Endothelial cell of umbilical vein (primary cell): ENCODE data around the gene KAZN. TPM values are rescaled to one million over a fixed set of nuclear protein-coding genes. Genes with fewer than 3 reads are reported as not detected.

Experiments used
- BruUV-seq: library from RNA; stranded (reverse); fragments of 400-500 nt; replicated peaks from 2 replicates; lab custom pipeline; 2021; lab: Mats Ljungman, UMichigan
- CTCF ChIA-PET: fragments of 300-600, 350-600 bp; sonication (Branson Sonifier 250); formaldehyde crosslinking; loops from one replicate; lab custom pipeline; 2021; ENCODE audit warnings: antibody characterized with exemption, inconsistent platforms; lab: Charles Lee
- POLR2A ChIA-PET: fragments of 300-600, 350-600 bp; sonication (Branson Sonifier 250); formaldehyde crosslinking; loops from one replicate; lab custom pipeline; 2021; ENCODE audit warnings: antibody characterized with exemption, inconsistent platforms; lab: Charles Lee
- DNase-seq: peaks from one replicate; pipeline ENCODE4 v3.0.0-alpha.2; 2011; ENCODE audit warnings: low read depth, low spot score
- FAIRE-seq: peaks from 2 replicates; lab custom pipeline; 2011; peaks lifted over from hg19 to GRCh38; lab: Jason Lieb, UNC
- H2AFZ ChIP-seq: 2 replicates; pipeline ENCODE4 v1.6.0; 2012; ENCODE audit warnings: low read depth, low read length, control low read depth, inconsistent platforms
- H3K27ac ChIP-seq: 2 replicates; pipeline ENCODE4 v1.5.1; 2011; ENCODE audit warnings: low read depth, mild to moderate bottlenecking, control low read depth, low read length, moderate library complexity; ENCODE audit not compliant: insufficient read depth
- H3K27me3 ChIP-seq, 2 experiments: 2 replicates each; pipeline versions ENCODE4 v1.6.0 to v1.6.1; 2011; ENCODE audit warnings: low read length in 2 of 2, mixed read lengths in 1 of 2; ENCODE audit not compliant: control insufficient read depth in 2 of 2, insufficient read depth in 2 of 2
- H3K36me3 ChIP-seq, 2 experiments: 2 replicates in 1 of 2; 3 replicates in 1 of 2; pipeline ENCODE4 v1.5.1; 2011; ENCODE audit warnings: low read length in 2 of 2, mild to moderate bottlenecking in 1 of 2, moderate library complexity in 1 of 2; ENCODE audit not compliant: control insufficient read depth in 2 of 2, insufficient read depth in 2 of 2; ENCODE audit errors: extremely low read depth in 1 of 2
- H3K4me1 ChIP-seq: 3 replicates; pipeline ENCODE4 v1.5.1; 2011; ENCODE audit warnings: mild to moderate bottlenecking, low read length; ENCODE audit not compliant: control insufficient read depth, insufficient read depth; ENCODE audit errors: extremely low read depth
- H3K4me2 ChIP-seq: 2 replicates; pipeline ENCODE4 v1.6.1; 2011; ENCODE audit warnings: low read length, control low read depth, mixed read lengths; ENCODE audit not compliant: insufficient read depth
- H3K4me3 ChIP-seq, 3 experiments: fragments of 200-600 bp in 1 of 3; sonication (generic), shearing (Covaris generic) in 1 of 3; replicated peaks in 1 of 3; 2 replicates each; pipeline ENCODE4 v1.5.1; 2011 to 2016; ENCODE audit warnings: control low read depth in 3 of 3, low read length in 3 of 3, mild to moderate bottlenecking in 2 of 3, inconsistent platforms in 1 of 3, low read depth in 1 of 3, moderate library complexity in 1 of 3; ENCODE audit not compliant: insufficient read depth in 1 of 3
- H3K79me2 ChIP-seq: 2 replicates; pipeline ENCODE4 v1.6.0; 2012; ENCODE audit warnings: low read length, inconsistent platforms; ENCODE audit not compliant: control insufficient read depth, insufficient read depth
- H3K9ac ChIP-seq: replicated peaks from 2 replicates; pipeline ENCODE3; 2011; ENCODE audit warnings: low read length, control low read depth; ENCODE audit not compliant: insufficient read depth; ENCODE audit errors: extremely low read depth
- H3K9me1 ChIP-seq: replicated peaks from 3 replicates; pipeline ENCODE4 v1.6.0; 2011; ENCODE audit warnings: mild to moderate bottlenecking, low read length; ENCODE audit not compliant: control insufficient read depth, insufficient read depth; ENCODE audit errors: extremely low read depth
- H3K9me3 ChIP-seq: replicated peaks from 2 replicates; pipeline ENCODE4 v1.5.1; 2012; ENCODE audit warnings: low read length, inconsistent platforms; ENCODE audit not compliant: control insufficient read depth, insufficient read depth
- H4K20me1 ChIP-seq: replicated peaks from 2 replicates; pipeline ENCODE3; 2011; ENCODE audit warnings: mild to moderate bottlenecking, low read length; ENCODE audit not compliant: control insufficient read depth, insufficient read depth; ENCODE audit errors: extremely low read depth
- CTCF ChIP-seq, 2 donors: IDR thresholded peaks; 1 replicate in 1 of 2; 2 replicates in 1 of 2; pipeline ENCODE4 v1.5.1; 2011; ENCODE audit warnings: low read length in 2 of 2, mild to moderate bottlenecking in 2 of 2, moderate library complexity in 2 of 2, control low read depth in 1 of 2, inconsistent platforms in 1 of 2, low read depth in 1 of 2; ENCODE audit not compliant: insufficient read depth in 1 of 2; ENCODE audit errors: extremely low read depth in 1 of 2
- EZH2 ChIP-seq: IDR thresholded peaks from 2 replicates; pipeline ENCODE4 v1.6.1; 2012; ENCODE audit warnings: borderline replicate concordance, low read depth, mild to moderate bottlenecking, moderate library complexity, low read length, inconsistent platforms; ENCODE audit not compliant: severe bottlenecking
- FOS ChIP-seq: IDR thresholded peaks from 2 replicates; pipeline ENCODE4 v1.6.1; 2011; ENCODE audit warnings: mild to moderate bottlenecking, low read length, moderate library complexity, borderline replicate concordance; ENCODE audit not compliant: insufficient read depth
- JUN ChIP-seq: IDR thresholded peaks from 2 replicates; pipeline ENCODE4 v1.6.1; 2011; ENCODE audit warnings: borderline replicate concordance, low read depth; ENCODE audit not compliant: insufficient read length, insufficient read depth
- POLR2AphosphoS5 ChIP-seq: IDR thresholded peaks from 2 replicates; pipeline ENCODE4 v1.6.1; 2012; ENCODE audit warnings: low read depth, mild to moderate bottlenecking, control low read depth, low read length, moderate library complexity; ENCODE audit not compliant: insufficient read depth
- dilution Hi-C: fragments of 300-500 bp; cut with MboI; formaldehyde crosslinking; loops from one replicate; pipeline ENCODE4 v1.15.0; 2019; ENCODE audit warnings: low sequenced_read_pairs; ENCODE audit not compliant: extremely low pct_ligation_motif_present
- intact Hi-C: fragments of 100-400 bp; cut with micrococcal nuclease; formaldehyde crosslinking; loops from one replicate; pipeline ENCODE4 v1.10.0; 2022
- polyA plus RNA-seq, 4 experiments: library from polyadenylated mRNA; depleted of rRNA in 3 of 4; stranded (reverse) in 3 of 4; unstranded in 1 of 4; fragments of >200 nt; gene quantifications; 2 replicates each; pipeline versions ENCODE4 v1.2.1 to v1.2.3, GENCODE V29; 2011 to 2012; ENCODE audit warnings: missing spikeins in 1 of 4
- total RNA-seq: library from RNA; stranded (reverse); gene quantifications from 2 replicates; pipeline ENCODE4 v1.2.3, GENCODE V29; 2021

Gene KAZN
- total and polyA plus RNA-seq, 2 donors (not counting 3 experiments of a cell fraction or from before 2014, with no cell fraction given) = 1.6 to 5.8 TPM

GRCh38 chr1:15100880-15101760, 502.6 kb downstream of the KAZN start:
- intact Hi-C loops = loop anchor here (1.0 kb wide), 3 partner anchors 39 to 322 kb away; no protein-coding TSS in a partner anchor
- CTCF ChIA-PET = interaction anchor here (1.4 kb wide), 1 partner anchor 28 kb away, joined by 3 read pairs; no protein-coding TSS in a partner anchor
- Histone ChIP-seq H3K4me1 (no peaks in the 10 kb centered on the region), H3K4me2 (no peak overlapping the region), H3K27ac (no peak overlapping the region), H3K36me3 (no peaks in the 10 kb centered on the region), H3K9ac (no peak overlapping the region), H3K9me1 (no peaks in the 10 kb centered on the region), H3K4me3 (no peak overlapping the region), H3K27me3 (no peaks in the 10 kb centered on the region), H2AFZ (no peak overlapping the region), H4K20me1 (no peaks in the 10 kb centered on the region), H3K9me3 (no peaks in the 10 kb centered on the region), H3K79me2 (no peaks in the 10 kb centered on the region)
- dilution Hi-C loops = no loop called here
- FAIRE-seq = no peak
- no peak for DNase-seq
- POLR2A ChIA-PET = no interaction called here
- TF ChIP-seq CTCF (IDR thresholded peaks at IDR 0.05; ENCODE audit: extremely low read depth in 1 of 2, insufficient read depth in 1 of 2, low read depth in 1 of 2, low read length in 2 of 2) = no peak
- TF ChIP-seq JUN = no peak
- no peak for TF ChIP-seq EZH2
- no peak for TF ChIP-seq POLR2AphosphoS5
- TF ChIP-seq FOS = no peak
- BruUV-seq = no TSS peak
